Mesodermal cell (in vitro differentiated cells): Measurements from ENCODE around the gene DAZL.

Experiments
- H3K27ac ChIP-seq: 2 replicates; pipeline ENCODE4 v1.7.0; 2013; ENCODE audit warnings: mild to moderate bottlenecking, low read depth, low read length, moderate library complexity; ENCODE audit not compliant: severe bottlenecking
- H3K36me3 ChIP-seq: 2 replicates; pipeline ENCODE4 v1.7.1; 2013; ENCODE audit warnings: mild to moderate bottlenecking, low read length, moderate library complexity; ENCODE audit not compliant: control insufficient read depth, insufficient read depth
- H3K4me1 ChIP-seq: one replicate; pipeline ENCODE4 v1.7.1; 2013; ENCODE audit warnings: mild to moderate bottlenecking, low read length; ENCODE audit not compliant: insufficient read depth, control insufficient read depth, poor library complexity, severe bottlenecking
- H3K4me3 ChIP-seq: 2 replicates; pipeline ENCODE4 v1.7.0; 2013; ENCODE audit warnings: low read length, control low read depth, mild to moderate bottlenecking; ENCODE audit not compliant: insufficient read depth, poor library complexity, severe bottlenecking; ENCODE audit errors: extremely low read depth
- H3K9me3 ChIP-seq: 2 replicates; pipeline ENCODE4 v1.7.1; 2013; ENCODE audit warnings: mild to moderate bottlenecking, low read length, moderate library complexity; ENCODE audit not compliant: control insufficient read depth
- WGBS, 2 experiments: methylation state at CpG; one replicate each; pipeline ENCODE4 v1.1.5; 2013; ENCODE audit warnings: missing lambda C conversion rate in 2 of 2; ENCODE audit not compliant: insufficient coverage in 2 of 2; 5-methylcytosine and 5-hydroxymethylcytosine counted together

The DAZL gene

DNA sequence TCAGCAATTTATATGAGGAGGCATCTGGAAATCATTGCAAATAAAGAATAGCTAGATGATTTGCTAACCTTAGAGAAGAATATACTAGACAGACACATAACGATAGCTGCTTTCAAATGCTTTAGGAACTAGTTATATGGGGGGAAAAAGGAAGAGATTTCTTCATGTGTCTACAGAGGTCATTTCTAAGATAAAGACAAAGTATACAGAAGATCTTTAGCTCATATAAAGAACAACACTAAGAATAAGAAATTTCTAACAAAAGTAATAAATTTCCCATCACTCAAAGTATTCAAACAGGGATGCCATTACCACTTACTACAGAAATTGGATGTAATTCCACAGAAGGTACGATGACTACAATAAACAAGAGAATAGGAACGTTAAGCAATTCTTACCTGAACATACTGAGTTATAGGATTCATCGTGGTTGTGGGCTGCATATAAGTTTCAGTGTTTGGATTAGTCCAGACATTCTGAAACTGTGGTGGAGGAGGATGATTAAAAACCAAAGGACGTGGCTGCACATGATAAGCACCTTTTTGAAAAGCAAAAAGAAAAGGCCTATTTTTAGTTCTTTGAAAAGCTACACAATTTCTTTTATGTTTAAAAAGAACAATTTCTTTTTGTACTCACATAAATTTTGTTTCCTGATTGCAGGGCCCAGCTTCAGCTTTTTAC is 8.7 kb downstream of the DAZL start:
- Histone ChIP-seq H3K36me3 (no peaks in the 10 kb centered on the region), H3K4me3 (no peak overlapping the region), H3K9me3 (no peaks in the 10 kb centered on the region), H3K4me1 (no peaks in the 10 kb centered on the region), H3K27ac (no peak overlapping the region)
- WGBS, 2 experiments: 94 to 100% methylated on average over 2 to 3 of the region's 5 CpGs

DNA sequence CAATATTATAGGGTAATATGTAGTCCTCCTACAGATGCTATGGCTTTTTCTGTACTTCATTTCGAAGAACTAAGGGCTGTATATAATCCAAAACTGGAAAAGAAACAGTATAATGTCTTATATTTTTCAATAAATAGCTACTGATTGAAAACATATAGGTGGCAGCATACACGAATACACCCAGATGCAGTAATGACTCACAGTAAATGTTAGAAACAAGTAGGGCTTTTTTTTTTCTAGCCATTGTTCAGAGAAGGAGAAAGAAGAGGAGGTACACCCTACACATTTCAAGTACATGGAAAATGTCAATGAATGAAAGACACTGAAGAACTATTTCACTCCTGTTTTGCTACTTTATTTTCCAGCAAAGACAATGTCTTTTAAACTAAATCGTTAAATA is 9.4 kb downstream of the DAZL start:
- Histone ChIP-seq H3K4me3 (no peak overlapping the region), H3K36me3 (no peaks in the 10 kb centered on the region), H3K9me3 (no peaks in the 10 kb centered on the region), H3K4me1 (no peaks in the 10 kb centered on the region), H3K27ac (no peak overlapping the region)
- no CpG with 5 or more reads among the region's 3 CpGs for WGBS, 2 experiments

DNA sequence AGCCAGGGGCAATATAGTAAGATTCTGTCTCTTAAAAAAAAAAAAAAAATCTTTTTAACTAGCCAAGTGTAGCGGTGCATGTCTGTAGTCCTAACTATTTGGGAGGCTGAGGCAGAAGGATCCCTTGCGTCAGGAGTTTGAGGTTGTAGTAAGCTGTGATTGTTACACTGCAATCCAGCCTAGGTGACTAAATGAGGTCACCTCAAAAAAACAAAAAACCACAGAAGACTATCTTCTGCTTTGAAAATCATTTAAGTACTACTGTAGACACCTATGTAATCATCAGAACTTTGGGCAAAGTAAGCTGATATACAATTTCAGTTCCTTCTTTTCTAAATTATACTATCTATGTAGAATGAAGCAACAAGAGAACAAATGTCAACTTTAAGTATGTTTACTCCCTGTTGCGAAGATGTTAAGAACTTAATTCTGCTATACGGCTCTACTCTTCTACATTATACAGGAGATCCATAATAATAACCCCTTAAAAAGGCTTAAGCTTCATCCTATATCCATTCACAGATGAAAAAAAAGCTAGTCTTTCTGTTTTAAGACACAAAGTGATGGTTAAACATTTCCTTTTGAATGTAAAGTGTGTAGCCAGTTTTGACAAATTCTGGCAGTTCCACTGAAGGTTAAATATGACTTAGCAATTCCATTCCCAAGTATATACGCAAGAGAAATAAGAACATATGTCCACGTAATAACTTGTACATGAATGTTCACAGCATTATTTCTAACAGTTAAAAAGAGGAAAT is 15.2 kb downstream of the DAZL start:
- no peaks in the 10 kb centered on the region for H3K36me3 ChIP-seq
- no peaks in the 10 kb centered on the region for H3K9me3 ChIP-seq
- no peaks in the 10 kb centered on the region for H3K4me1 ChIP-seq
- WGBS, 2 experiments: 80% methylated on average over 1 of the region's 6 CpGs; no CpG with 5 or more reads in 1 of the 2 experiments
- H3K4me3 ChIP-seq: no peak overlapping the region
- H3K27ac ChIP-seq: no peak overlapping the region

DNA sequence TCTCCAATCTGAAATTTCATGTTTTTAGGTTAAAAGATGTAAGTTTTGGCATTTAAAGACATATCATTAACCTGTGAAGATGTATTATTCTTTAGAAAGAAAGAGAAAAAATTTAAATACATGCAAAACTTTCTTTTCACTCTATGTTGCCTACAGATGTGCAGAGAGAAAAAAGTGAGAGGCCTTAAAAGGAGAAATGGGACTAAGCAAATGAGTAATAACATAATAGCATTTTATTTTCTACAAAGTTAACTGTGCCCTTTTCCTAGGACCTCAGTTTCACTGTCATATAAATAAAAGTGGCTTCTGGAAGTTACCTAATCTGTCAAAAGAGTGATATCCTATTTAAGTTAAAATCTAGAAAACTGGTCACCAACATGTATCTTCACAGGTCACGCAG is 16.1 kb downstream of the DAZL start:
- H3K4me1 ChIP-seq: no peaks in the 10 kb centered on the region
- no CpG with 5 or more reads among the region's 1 CpG for WGBS, 2 experiments
- H3K4me3 ChIP-seq: no peak overlapping the region
- no peaks in the 10 kb centered on the region for H3K36me3 ChIP-seq
- H3K27ac ChIP-seq: no peak overlapping the region
- H3K9me3 ChIP-seq: no peaks in the 10 kb centered on the region

DNA sequence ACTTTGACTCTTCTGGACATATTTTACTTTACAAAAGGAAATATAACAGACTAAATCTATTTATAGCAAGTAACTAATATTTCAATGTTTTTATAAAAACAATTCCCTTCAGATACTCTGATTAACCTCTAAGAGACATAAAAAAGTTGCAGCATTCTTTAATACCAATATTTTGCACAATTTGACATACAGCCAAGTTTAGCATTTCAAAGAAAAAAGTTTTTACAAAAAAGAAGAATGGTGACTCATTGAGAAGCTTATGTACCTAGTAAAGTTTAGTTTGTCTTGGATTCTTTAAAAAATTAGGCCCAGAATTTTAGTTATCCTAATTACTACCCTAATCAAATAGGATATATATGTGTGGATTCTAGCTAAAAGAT is 17.6 kb downstream of the DAZL start:
- H3K4me1 ChIP-seq: no peaks in the 10 kb centered on the region
- H3K9me3 ChIP-seq: no peaks in the 10 kb centered on the region
- H3K4me3 ChIP-seq: no peak overlapping the region
- H3K36me3 ChIP-seq: no peaks in the 10 kb centered on the region
- H3K27ac ChIP-seq: no peak overlapping the region

DNA sequence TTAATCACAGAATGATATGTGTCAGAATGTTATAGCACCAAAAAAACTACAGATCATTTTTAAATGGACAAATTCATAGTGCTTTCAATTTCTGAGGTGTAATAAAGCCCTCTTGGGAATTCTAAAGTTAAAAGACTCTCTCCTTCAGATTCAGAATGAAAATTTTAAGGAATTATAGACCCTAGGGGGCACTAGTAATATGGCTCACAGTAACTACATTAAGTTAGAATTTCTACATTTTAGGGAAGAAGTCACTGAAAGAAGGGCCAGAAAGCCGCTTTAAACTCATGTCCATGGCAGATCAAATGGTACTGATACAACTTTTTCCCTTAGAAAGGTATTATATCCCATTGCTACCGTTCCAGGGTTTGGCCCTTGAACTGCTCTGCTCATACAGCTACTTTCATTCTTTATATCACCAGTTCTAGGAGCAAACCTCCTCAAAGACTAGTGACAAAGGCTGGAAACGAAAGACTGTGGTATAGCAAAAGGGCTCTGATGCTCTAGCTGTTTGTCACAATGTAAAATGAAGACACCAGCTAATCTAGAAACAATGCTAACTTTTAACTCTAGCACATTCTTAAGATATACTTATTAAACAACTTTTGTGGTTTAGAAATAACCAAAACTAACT is 18.1 kb downstream of the DAZL start:
- Histone ChIP-seq H3K36me3 (no peaks in the 10 kb centered on the region), H3K4me1 (no peaks in the 10 kb centered on the region), H3K9me3 (no peaks in the 10 kb centered on the region), H3K27ac (no peak overlapping the region), H3K4me3 (no peak overlapping the region)
- 79 to 80% methylated on average over 2 of the region's 3 CpGs for WGBS, 2 experiments

DNA sequence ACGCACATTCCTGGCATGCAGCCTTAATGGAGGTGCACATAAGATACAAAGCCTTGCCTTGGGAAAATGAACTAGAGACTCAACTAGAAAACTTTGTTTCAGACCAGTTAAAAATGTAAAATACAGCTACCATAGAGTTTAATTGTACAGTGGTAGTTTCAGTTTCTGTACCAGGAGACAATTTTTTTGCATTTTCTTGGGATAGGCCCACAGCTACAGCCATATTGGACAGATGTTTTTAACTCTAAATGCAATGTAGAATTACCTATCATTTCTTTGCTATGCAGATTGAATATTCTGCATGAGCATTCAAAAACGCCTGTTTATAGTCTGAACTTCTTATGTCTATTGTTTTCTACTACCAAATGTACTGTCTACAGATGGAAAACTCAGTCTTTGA is 20.3 kb downstream of the DAZL start:
- Histone ChIP-seq H3K4me1 (no peaks in the 10 kb centered on the region), H3K4me3 (no peak overlapping the region), H3K27ac (no peak overlapping the region), H3K36me3 (no peaks in the 10 kb centered on the region), H3K9me3 (no peaks in the 10 kb centered on the region)
- 100% methylated on average over 1 of the region's 2 CpGs; no CpG with 5 or more reads in 1 of the 2 experiments for WGBS, 2 experiments

DNA sequence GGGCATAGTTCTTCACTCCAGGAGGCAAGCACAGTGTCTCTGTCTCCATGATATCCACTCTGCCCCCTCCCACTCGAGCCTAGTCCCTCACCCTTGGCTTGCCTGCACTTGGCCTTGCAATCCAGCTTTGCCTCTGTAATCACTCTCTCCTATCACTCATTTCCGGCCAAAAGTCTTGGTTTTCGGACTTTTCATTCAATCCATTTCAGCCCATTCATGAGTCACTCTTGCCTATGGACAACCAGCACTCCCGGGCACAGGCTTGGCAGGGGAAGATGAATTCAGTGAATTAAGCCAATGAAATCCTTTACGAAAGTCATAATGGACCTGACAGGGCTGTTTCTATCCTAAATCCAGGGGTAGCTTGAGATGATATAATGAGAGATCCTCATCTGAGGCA is 21.7 kb downstream of the DAZL start:
- Histone ChIP-seq H3K36me3 (no peaks in the 10 kb centered on the region), H3K27ac (no peak overlapping the region), H3K4me1 (no peaks in the 10 kb centered on the region), H3K4me3 (no peak overlapping the region), H3K9me3 (no peaks in the 10 kb centered on the region)
- 88 to 90% methylated on average over 4 to 5 of the region's 5 CpGs for WGBS, 2 experiments

DNA sequence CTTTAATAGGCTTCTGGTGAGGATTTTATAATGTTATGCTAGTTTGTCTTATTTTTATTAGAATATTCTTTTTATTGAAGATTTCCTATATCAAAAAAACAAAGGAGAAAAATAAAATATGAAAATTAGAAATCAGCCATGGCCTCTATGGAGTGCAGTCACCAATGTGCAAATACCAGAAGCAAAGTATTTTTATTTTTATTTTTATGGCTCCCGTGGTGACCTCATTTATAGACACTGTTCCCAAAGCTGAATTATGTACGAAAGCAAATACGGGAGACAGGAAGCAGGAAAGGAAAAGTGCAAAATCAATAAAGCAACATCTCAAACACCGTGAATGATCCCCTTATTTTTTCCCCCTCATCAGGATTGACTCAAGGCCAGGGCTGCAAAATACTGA is 35.1 kb downstream of the DAZL start:
- no peaks in the 10 kb centered on the region for H3K36me3 ChIP-seq
- H3K27ac ChIP-seq: no peak overlapping the region
- WGBS, 2 experiments: 90 to 100% methylated on average over 2 of the region's 4 CpGs
- H3K4me3 ChIP-seq: no peak overlapping the region
- no peaks in the 10 kb centered on the region for H3K4me1 ChIP-seq
- no peaks in the 10 kb centered on the region for H3K9me3 ChIP-seq

DNA sequence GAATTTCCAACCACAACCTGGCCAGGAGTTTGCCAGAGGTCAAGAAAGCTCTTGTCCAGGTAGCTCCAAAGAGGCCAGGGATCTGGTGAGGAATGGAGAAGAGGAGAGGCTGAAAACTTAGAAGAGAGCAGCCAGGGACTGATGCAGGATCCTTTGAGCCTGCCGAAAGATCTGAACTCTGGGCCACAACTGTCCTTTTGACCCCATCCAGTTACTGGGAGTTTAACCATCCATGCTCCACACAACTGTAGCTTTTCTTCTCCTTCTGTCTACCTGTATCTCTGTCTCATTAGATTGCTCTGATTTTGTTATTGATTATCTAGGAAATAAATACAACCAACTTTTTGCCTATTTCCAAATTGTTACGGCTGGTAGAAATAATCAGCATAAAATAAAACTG is 36.7 kb downstream of the DAZL start:
- Histone ChIP-seq H3K4me1 (no peaks in the 10 kb centered on the region), H3K9me3 (no peaks in the 10 kb centered on the region), H3K27ac (no peak overlapping the region), H3K4me3 (no peak overlapping the region), H3K36me3 (no peaks in the 10 kb centered on the region)
- 100% methylated on average over 1 of the region's 2 CpGs; no CpG with 5 or more reads in 1 of the 2 experiments for whole genome bisulfite sequencing, 2 experiments

DNA sequence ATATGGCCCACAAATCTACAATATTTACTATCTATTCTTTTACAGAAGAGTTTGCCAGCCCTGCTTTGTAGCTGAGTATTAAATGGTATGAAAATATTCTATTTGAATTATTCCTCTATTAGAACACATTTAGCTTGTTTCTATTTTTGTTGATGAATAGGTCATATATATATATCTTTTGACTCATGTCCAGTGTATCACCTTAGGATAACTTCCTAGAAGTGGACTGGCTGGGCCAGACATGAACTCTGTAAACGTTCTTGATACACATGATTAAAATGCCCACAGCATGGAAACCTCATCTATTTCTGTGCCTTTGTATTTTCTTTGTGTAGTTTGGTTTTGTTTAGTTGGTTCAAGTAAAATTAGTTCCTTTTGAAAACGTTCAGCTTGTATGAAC is 37.1 kb downstream of the DAZL start:
- Histone ChIP-seq H3K4me3 (no peak overlapping the region), H3K9me3 (peaks cover 3% of the 10 kb centered on the region), H3K4me1 (no peaks in the 10 kb centered on the region), H3K27ac (no peak overlapping the region), H3K36me3 (no peaks in the 10 kb centered on the region)
- 80% methylated on average over 1 of the region's 2 CpGs; no CpG with 5 or more reads in 1 of the 2 experiments for WGBS, 2 experiments
